NCI-H146 (cell line): ENCODE measurements around the gene FBXW10B.
"Not testable (repeated sequence)": the region's sequence is repeated elsewhere in the genome, so short reads cannot be mapped to it uniquely, and the experiment has no call there.

Experiments
- DNase-seq: peaks from one replicate; lab custom pipeline; 2025; lab: John Stamatoyannopoulos, UW

FBXW10B gene

GRCh38 chr17:15619331-15620058 lies at the start of gene FBXW10B:
FBXW10B (minus strand) TSS chr17:15619704; CDS start chr17:15619512, 192 bp downstream.
- DNase-seq: not testable (repeated sequence)

- no peak for DNase-seq
Observed at GRCh38 chr17:15663691-15664090, 44.2 kb upstream of the FBXW10B start.

- DNase-seq: no peak
Observed at GRCh38 chr17:15663176-15663575, 43.7 kb upstream of the FBXW10B start.

GRCh38 chr17:15662681-15663080 lies 43.2 kb upstream of the FBXW10B start:
- no peak for DNase-seq

GRCh38 chr17:15660077-15660476 lies 40.6 kb upstream of the FBXW10B start:
- DNase-seq: no peak

- DNase-seq: no peak
Observed at GRCh38 chr17:15659663-15660062, 40.2 kb upstream of the FBXW10B start.

- no peak for DNase-seq
Observed at GRCh38 chr17:15659236-15659635, 39.7 kb upstream of the FBXW10B start.

- no peak for DNase-seq
Observed at GRCh38 chr17:15658296-15658695, 38.8 kb upstream of the FBXW10B start.

- DNase-seq: no peak
Observed at GRCh38 chr17:15657868-15658267, 38.4 kb upstream of the FBXW10B start.

- no peak for DNase-seq
Observed at GRCh38 chr17:15654886-15655561, 35.5 kb upstream of the FBXW10B start.

GRCh38 chr17:15654401-15654800 lies 34.9 kb upstream of the FBXW10B start:
- DNase-seq: not testable (repeated sequence)

- no peak for DNase-seq
Observed at GRCh38 chr17:15652960-15653359, 33.5 kb upstream of the FBXW10B start.

- DNase-seq: peak; percentile 82
Observed at GRCh38 chr17:15651583-15652110, 32.1 kb upstream of the FBXW10B start.

GRCh38 chr17:15650741-15651582 lies 31.5 kb upstream of the FBXW10B start:
- peak; percentile 39 for DNase-seq

- no peak for DNase-seq
Observed at GRCh38 chr17:15649861-15650421, 30.4 kb upstream of the FBXW10B start.

- no peak for DNase-seq
Observed at GRCh38 chr17:15648386-15648785, 28.9 kb upstream of the FBXW10B start.

- DNase-seq: not testable (repeated sequence)
Observed at GRCh38 chr17:15645942-15646312, 26.4 kb upstream of the FBXW10B start.

GRCh38 chr17:15645099-15645941 lies 25.8 kb upstream of the FBXW10B start:
- peak; percentile 87 for DNase-seq

GRCh38 chr17:15642505-15643251 lies 23.2 kb upstream of the FBXW10B start:
- not testable (repeated sequence) for DNase-seq

- DNase-seq: not testable (repeated sequence)
Observed at GRCh38 chr17:15642014-15642413, 22.5 kb upstream of the FBXW10B start.
